SK-N-MC (cell line): ENCODE results near the gene TSTD2.

Source experiments
- DNase-seq: peaks from one replicate; pipeline ENCODE4 v3.0.0-alpha.2; 2011; ENCODE audit warnings: low read depth, low spot score
- H3K27ac ChIP-seq: fragments of 200-600 bp; sonication (generic); 2 replicates; pipeline ENCODE4 v1.5.1; 2016; ENCODE audit warnings: mixed run types
- H3K36me3 ChIP-seq: fragments of 200-600 bp; sonication (generic); 2 replicates; pipeline ENCODE4 v1.6.1; 2017; ENCODE audit warnings: antibody characterized with exemption, low read length, mixed read lengths; ENCODE audit not compliant: insufficient read depth
- H3K4me3 ChIP-seq: fragments of 200-600 bp; sonication (generic); 2 replicates; pipeline ENCODE4 v1.5.1; 2016
- H3K9ac ChIP-seq: fragments of 200-600 bp; sonication (generic); 2 replicates; pipeline ENCODE4 v1.8.0; 2017; ENCODE audit warnings: mixed run types, mixed read lengths; ENCODE audit not compliant: insufficient read length
- H3K9me3 ChIP-seq: fragments of 200-600 bp; sonication (generic); 2 replicates; pipeline ENCODE4 v1.6.1; 2017; ENCODE audit warnings: low read depth, mild to moderate bottlenecking, antibody characterized with exemption, low read length, moderate library complexity, mixed read lengths
- EZH2 ChIP-seq: fragments of 200-600 bp; sonication (generic); IDR thresholded peaks from one replicate; pipeline ENCODE4 v1.6.1; 2017; ENCODE audit warnings: antibody characterized with exemption
- FOXP2 ChIP-seq: optimal IDR thresholded peaks from 2 replicates; pipeline ENCODE3; 2011; ENCODE audit warnings: mild to moderate bottlenecking, moderate library complexity; ENCODE audit not compliant: insufficient read depth; ENCODE audit errors: extremely low read length, control extremely low read depth
- POLR2AphosphoS5 ChIP-seq: IDR thresholded peaks from 2 replicates; pipeline ENCODE4 v1.6.1; 2012; ENCODE audit warnings: mild to moderate bottlenecking, low read depth, low read length, borderline replicate concordance

Gene TSTD2

GRCh38 chr9:97571664-97572063 lies 61.5 kb downstream of the TSTD2 start:
- H3K36me3 ChIP-seq: no peaks in the 10 kb centered on the region
- TF ChIP-seq EZH2: no peak
- TF ChIP-seq POLR2AphosphoS5: no peak
- TF ChIP-seq FOXP2: no peak
- no peak for DNase-seq

GRCh38 chr9:97570899-97571298 lies 62.3 kb downstream of the TSTD2 start:
- H3K9ac ChIP-seq: no peak overlapping the region
- no peak overlapping the region for H3K27ac ChIP-seq
- H3K4me3 ChIP-seq: no peak overlapping the region
- no peaks in the 10 kb centered on the region for H3K36me3 ChIP-seq
- H3K9me3 ChIP-seq: no peaks in the 10 kb centered on the region
- DNase-seq: no peak
- TF ChIP-seq POLR2AphosphoS5 (no peak), FOXP2 (no peak), EZH2 (no peak)

More at GRCh38 chr9:97571664-97572063, 61.5 kb downstream of the TSTD2 start:
- H3K9ac ChIP-seq: no peak overlapping the region
- no peak overlapping the region for H3K27ac ChIP-seq
- no peak overlapping the region for H3K4me3 ChIP-seq
- H3K9me3 ChIP-seq: no peaks in the 10 kb centered on the region

- Histone ChIP-seq H3K9ac (no peak overlapping the region), H3K4me3 (no peak overlapping the region), H3K9me3 (no peaks in the 10 kb centered on the region), H3K36me3 (no peaks in the 10 kb centered on the region), H3K27ac (no peak overlapping the region)
- no peak for DNase-seq
- TF ChIP-seq FOXP2 (no peak), POLR2AphosphoS5 (no peak)
These were observed 64.5 kb downstream of the TSTD2 start for GRCh38 chr9:97568461-97569275.

- Histone ChIP-seq H3K4me3 (no peak overlapping the region), H3K9me3 (no peaks in the 10 kb centered on the region), H3K9ac (no peak overlapping the region), H3K27ac (no peak overlapping the region), H3K36me3 (no peaks in the 10 kb centered on the region)
- TF ChIP-seq FOXP2 (no peak), EZH2 (no peak), POLR2AphosphoS5 (no peak)
- DNase-seq: no peak
These were observed 65.3 kb downstream of the TSTD2 start for GRCh38 chr9:97567894-97568202.

GRCh38 chr9:97567182-97567893 lies 65.8 kb downstream of the TSTD2 start:
- H3K9me3 ChIP-seq: no peaks in the 10 kb centered on the region
- DNase-seq: no peak
- no peak overlapping the region for H3K9ac ChIP-seq
- TF ChIP-seq EZH2 (no peak), FOXP2 (no peak), POLR2AphosphoS5 (no peak)
- no peak overlapping the region for H3K27ac ChIP-seq
- H3K4me3 ChIP-seq: no peak overlapping the region
- no peaks in the 10 kb centered on the region for H3K36me3 ChIP-seq

- H3K27ac ChIP-seq: no peak overlapping the region
- DNase-seq: no peak
- no peak overlapping the region for H3K4me3 ChIP-seq
- no peak for TF ChIP-seq FOXP2
- TF ChIP-seq EZH2: no peak
- no peak for TF ChIP-seq POLR2AphosphoS5
- H3K36me3 ChIP-seq: no peaks in the 10 kb centered on the region
- no peaks in the 10 kb centered on the region for H3K9me3 ChIP-seq
- H3K9ac ChIP-seq: no peak overlapping the region
These were observed 67.9 kb downstream of the TSTD2 start for GRCh38 chr9:97565262-97565661.

GRCh38 chr9:97564291-97565175 lies 68.6 kb downstream of the TSTD2 start:
- no peak overlapping the region for H3K4me3 ChIP-seq
- no peaks in the 10 kb centered on the region for H3K36me3 ChIP-seq
- no peak overlapping the region for H3K27ac ChIP-seq
- TF ChIP-seq POLR2AphosphoS5 (no peak), EZH2 (no peak), FOXP2 (no peak)
- H3K9ac ChIP-seq: no peak overlapping the region
- DNase-seq: no peak
- H3K9me3 ChIP-seq: no peaks in the 10 kb centered on the region

GRCh38 chr9:97563458-97564135 lies 69.6 kb downstream of the TSTD2 start:
- no peak overlapping the region for H3K4me3 ChIP-seq
- H3K27ac ChIP-seq: no peak overlapping the region
- TF ChIP-seq POLR2AphosphoS5 (no peak), FOXP2 (no peak), EZH2 (no peak)
- DNase-seq: no peak
- H3K9ac ChIP-seq: no peak overlapping the region
- H3K36me3 ChIP-seq: no peaks in the 10 kb centered on the region
- H3K9me3 ChIP-seq: no peaks in the 10 kb centered on the region
